GM11168 (cell line): ENCODE data around the gene CNN1.

Experiments
- in situ Hi-C: fragments of 300-500 bp; cut with MboI; formaldehyde crosslinking; loops from one replicate; pipeline ENCODE4 v1.12.0; 2022; ENCODE audit warnings: low sequenced_read_pairs; ENCODE audit not compliant: unreplicated experiment

Gene CNN1

DNA sequence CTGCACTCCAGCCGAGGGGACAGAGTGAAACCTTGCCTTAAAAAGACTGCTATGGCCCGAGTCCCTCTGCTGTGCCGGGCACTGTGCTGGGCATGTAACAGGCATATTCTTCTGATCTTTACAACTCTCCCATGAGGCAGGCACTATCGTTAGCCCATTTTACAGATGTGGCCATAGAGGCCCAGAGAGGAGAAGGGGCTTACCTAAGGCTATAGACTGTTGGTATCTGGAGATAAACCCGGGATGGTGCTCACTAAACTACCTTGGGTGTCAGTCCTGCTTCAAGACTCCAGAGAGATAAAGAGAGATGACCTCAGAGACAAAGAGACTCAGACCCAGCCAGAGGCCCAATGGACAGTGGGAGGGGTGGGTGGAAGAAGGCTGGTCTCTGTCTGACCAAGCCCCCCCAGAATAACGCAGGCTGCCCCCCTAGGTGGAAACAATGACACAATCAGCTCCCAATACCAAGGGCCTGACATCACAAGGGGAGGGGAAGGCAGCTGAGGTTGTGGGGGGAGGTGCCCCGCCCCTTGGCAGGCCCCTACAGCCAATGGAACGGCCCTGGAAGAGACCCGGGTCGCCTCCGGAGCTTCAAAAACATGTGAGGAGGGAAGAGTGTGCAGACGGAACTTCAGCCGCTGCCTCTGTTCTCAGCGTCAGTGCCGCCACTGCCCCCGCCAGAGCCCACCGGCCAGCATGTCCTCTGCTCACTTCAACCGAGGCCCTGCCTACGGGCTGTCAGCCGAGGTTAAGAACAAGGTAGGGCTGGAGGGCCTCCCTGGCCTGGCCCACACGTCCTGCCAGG is at the start of gene CNN1:
TSS of gene CNN1 (plus strand) at position 620 of the 805 bp plus-strand sequence. CDS start at position 697, 77 bp downstream.
- in situ Hi-C loops = no loop called here

DNA sequence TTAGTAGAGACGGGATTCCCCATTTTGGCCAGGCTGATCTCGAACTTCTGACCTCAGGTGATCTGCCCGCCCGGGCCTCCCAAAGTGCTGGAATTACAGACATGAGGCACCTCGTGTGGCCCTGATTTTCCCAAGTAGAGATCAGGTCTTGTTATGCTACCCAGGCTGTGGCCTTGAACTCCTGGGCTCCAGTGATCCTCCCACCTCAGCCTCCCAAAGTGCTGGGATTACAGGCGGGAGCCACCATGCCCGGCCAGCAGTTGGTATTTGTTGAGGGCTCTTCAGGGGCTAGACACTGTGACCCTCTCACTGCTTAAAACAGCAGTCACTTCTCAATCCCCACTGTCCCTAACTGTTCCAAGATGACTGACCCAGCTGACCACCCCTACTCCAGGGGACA is 49.3 kb upstream of the CNN1 start:
- in situ Hi-C loops = loop anchor here (10.0 kb wide), 1 partner anchor 205 kb away; no protein-coding TSS in a partner anchor

DNA sequence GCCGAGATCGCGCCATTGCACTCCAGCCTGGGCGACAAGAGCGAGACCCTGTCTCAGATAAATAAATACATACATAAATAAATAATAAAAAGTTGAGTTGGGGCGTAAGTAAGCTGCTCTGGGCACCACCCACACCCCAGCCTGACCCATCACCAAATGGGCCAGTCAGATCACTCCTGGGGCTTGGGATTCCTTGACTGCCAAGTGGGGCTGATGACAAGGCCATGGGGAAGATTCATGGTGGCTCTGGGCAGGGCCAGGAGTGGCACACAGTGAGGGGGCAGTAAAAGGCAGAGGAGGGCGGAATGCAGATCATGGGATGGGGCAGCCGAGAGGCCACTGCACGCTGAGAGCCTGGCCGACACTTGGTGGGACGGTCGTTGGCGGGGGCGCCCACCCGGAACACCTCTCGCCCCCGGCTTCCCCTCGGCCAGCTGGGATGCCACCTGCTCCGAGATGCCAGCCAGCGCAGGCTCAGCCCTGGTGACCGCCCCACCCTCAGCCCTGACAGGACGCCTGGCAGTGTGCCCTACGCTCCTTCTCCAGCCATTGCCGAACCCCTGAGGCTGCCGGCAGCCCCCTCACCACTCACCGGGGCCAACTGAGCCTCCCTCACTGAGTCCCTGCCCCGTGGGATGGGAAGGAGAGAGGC is 43.9 kb upstream of the CNN1 start:
- in situ Hi-C loops = no loop called here

DNA sequence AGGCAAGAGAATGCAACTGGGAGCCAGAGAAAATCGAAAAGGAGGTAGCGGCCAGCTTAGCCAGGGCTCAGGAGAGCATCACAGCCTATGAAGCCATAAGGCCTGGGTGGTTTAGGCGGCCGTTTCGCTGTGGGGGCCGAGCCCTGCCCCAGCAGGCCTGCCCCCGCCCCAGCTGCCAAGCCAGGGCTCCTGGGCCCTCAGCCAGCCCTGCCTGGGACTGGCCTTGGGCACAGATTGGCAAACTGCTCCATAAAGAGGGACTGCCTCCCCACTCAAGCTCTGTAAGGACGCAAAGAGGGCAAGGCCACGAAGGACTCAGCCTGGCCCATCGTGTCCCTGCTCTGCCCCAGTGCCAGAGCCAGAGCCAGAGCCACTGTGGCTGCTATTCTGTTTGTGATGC is 43.2 kb upstream of the CNN1 start:
- in situ Hi-C loops = no loop called here

DNA sequence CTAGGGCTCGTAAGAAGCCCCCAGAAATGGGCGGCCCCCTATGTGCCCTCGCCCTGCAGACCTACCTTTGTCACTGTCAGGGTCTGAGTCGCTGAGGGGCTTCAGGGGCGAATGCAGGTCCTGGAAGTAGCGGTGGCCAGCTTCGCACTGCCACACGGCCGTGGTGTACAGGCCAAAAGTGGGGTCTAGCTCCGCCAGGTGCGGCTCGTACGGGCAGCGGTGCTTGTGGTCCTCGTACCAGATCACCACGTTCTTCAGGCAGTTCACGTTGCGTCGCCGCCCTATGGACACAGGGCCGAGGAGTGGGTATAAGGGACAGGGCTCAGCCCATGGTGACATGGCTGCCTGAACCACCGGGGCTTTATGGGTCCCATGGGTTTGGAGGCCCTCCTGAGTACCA is 42.8 kb upstream of the CNN1 start:
- in situ Hi-C loops = no loop called here

DNA sequence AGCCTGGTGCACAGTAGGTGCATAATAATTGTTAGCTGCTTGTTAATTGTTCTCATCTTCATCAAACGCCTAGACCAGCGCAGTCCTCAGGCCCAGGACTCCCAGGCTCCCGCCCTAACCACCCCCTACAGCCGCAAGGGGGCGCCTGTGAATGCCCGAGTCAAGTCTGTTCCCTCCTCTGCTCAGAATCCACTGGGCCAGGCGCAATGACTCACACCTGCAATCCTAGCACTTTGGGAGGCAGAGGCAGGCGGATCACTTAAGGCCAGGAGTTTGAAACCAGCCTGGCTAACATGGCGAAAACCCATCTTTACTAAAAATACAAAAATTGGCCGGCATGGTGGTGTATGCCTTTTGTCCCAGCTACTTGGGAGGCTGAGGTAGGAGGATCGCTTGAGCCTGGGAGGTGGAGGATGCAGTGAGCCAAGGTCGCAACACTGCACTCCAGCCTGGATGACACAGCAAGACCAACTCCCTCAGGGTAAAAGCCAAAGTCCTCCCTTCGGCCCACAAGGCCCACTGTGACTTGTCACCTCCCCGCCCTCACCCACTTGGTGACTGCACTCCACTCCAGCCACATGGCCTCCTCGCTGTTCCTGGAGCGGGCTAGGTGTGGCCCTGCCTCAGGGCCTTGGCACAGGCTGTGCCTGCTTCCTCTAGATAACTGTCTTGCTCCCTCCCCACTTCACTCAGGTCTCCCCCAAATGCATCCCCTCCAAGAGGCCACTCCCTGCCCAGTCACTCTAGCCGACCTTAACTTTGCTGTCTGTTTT is 42.1 kb upstream of the CNN1 start:
- in situ Hi-C loops = no loop called here

DNA sequence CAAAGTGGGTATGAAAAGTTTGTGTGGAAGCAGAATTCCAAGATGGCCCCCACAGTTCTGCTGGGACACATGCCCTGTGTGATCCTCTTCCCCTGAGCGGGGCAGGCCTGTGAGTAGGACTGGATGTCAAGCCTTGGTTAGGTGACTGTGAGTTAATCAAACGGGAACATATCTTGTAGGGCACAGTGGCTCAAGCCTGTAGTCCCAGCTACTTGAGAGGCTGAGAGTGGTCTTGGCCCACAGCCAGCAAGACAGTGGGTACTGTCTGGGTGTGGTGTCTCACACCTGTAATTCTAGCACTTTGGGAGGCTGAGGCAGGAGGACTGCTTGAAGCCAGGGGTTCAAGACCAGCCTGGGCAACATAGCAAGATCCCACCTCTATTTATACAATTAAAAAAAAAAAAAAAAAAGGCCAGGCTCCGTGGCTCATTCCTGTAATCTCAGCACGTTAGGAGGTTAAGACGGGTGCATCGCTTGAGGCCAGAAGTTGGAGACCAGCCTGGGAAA is 39.4 kb upstream of the CNN1 start:
- in situ Hi-C loops = no loop called here

DNA sequence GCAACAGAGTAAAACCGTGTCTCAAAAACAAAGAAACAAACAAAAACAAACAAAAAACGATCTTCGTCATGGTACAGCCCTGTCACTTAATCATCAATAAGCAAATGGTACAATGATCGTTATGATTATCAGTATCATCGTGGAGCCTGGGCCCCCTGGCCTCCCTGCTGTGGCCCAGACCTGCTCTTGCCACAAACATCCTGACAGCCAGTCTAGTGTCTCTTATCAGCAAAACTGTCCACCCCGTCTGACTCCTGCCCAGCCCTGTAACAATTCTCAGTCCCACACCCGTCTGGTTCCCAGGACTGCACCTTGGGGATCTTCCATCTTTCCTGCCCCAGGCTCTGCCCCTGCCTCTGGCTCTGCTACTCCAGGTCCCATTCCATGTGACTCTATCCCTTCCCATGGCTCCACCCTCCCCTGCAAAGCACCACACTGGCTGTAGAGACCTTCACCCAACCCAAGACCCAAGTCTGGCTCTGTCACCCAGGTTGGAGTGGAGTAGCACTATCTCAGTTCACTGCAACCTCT is 38.7 kb upstream of the CNN1 start:
- in situ Hi-C loops = no loop called here

DNA sequence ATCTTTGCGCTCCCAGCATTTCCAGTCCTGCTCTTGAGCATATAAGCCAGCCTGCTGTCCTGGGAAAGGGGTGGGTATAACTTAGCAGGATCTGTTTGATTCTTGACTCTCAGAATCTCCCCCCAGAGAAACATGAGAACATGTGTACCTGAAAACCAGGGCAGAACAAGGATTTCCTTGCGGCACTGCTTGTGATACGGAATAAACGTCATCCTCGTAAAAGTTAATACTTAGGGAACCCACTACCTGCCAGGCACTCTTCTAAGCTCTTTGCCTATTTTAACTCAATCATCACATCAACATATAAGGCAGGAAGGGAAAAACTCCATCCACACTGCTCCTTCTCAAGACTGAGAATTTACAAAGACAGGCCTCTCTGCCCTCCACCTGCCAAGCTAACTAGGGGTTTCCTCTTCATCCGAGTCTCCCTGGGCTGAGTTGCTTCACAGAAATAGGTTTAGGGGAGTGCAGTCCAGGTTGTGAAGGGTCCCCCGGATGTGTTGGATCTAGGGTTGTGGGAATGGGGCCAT is 34.1 kb upstream of the CNN1 start:
- in situ Hi-C loops = no loop called here

DNA sequence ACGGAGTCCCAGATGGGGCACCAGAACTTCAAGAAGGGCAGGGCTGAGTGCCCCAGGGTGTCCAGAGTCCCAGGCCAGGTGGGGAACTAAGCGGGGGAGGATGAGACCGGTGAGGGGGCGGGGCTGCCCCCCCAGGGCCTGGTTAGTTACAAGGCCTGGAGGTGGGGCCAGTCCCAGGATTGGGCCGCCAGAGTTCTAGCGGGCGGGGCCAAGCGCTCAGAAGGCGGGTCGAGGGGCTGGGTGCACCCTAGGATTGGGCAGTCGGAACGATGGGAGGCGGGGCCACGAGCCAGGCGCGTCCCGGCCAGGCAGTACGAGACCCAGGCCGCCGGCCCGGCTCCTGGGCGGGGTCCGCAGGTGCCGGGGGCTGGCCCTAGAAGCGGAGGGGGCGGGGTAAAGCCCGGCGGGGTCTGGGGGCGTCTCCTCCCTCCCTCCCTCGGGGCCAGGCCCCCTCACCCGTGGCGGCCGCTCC is 33.6 kb upstream of the CNN1 start:
- in situ Hi-C loops = no loop called here

DNA sequence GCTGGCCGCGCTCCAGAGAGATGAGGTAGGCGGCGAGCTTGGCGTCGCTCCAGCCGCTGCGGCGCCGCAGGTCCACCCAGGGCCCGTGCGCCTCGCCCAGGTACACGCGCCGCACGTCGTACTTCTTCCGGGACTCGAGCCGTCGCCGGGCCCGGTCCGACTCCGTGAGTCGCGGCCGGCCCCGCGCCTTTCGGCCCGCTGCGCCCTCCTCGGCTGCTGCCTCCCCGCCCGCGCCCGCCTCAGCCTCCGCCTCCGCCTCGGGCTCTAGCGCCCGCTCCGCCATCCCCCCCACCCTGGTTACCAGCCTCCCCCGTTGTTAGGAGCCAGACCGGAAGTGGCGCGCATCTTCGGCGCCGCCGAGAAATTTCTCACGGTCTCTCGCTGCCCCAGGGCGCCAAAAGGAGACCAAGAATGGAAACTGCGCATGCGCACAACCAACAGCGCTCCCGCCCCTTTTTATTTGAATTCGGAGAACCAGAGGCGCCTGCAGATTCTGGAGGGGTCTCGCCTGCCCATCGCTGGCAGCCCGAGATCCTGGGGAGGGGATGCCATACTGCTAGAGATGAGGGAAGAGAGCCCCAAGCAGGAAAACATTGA is 33.0 kb upstream of the CNN1 start, which contains the start of gene ZNF653:
TSS of gene ZNF653 (minus strand) at position 336 of the 597 bp plus-strand sequence. CDS start at position 283, 53 bp downstream.
- in situ Hi-C loops = no loop called here

DNA sequence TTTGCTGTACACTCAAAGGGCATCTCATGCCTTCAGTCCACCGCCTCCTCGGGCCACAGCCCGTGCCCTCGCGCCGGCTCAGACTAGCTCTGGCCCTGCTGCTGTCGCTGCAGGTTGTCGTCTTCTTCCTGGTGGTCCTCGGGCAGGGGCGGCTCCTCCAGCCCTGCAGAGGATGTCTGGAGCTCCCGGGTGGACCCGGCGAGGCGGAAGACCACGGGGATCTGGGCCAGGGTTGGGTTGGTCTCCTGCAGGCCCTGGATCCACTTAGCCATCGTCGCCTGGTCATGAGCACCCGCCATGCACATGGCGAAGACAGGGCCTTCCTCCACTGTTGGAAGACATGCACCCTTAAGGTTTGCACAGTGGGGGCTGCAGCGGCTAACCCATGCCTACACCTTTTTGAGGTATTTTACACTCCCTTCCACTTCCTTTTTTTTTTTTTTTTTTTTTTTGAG is 32.5 kb upstream of the CNN1 start:
- in situ Hi-C loops = no loop called here

DNA sequence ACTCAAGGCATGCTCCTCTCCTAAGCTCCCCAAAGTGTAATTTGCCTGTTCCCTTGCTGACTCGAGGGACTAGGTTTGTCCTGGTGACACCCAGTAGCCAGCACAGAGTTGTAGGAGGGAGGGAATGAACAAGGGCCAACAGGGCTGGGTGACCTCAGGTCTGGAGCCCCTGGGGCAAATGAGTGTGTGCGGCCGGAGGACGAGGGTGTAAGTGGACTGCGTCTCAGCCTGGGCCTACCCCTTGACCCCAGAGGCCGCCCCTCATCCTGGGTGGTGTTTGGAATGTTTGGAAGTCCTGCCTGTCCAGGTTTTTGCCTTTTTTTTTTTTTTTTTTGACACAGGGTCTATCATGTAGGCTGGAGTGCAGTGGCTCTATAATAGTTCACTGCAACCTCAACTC is 31.7 kb upstream of the CNN1 start:
- in situ Hi-C loops = no loop called here

DNA sequence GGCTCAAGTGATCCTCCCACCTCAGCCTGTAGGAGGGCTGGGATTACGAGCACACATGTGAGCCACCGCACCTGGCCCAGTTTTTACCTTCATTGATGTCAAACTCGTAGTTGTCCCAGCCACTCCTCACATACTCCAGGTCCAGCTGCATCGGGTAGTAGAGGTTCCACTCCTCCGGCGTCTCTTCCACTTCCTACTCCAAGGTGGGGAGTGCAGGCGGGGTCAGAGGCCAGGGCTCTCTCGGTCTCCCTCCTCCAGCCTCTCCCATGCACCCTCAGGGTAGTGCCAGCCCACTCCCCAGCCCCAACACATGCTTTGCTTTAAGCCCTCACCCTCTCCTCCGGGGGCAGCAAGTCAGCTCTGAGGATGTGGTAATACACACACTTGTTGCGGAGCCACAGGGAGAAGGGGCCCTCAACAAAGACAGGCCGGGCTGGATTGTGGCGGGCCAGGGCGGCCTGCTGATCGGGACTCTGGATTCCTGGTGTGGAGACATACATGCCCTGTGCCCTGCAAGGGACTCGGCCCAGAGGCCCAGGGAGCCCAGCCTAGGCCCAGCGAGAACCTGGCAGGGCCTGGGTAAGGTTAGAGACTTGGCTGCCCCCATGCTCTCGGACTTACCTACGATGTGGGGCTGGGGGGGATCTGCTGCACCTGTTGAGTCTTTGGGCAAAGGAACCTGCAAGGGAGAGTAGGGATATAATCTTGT is 31.1 kb upstream of the CNN1 start:
- in situ Hi-C loops = no loop called here

DNA sequence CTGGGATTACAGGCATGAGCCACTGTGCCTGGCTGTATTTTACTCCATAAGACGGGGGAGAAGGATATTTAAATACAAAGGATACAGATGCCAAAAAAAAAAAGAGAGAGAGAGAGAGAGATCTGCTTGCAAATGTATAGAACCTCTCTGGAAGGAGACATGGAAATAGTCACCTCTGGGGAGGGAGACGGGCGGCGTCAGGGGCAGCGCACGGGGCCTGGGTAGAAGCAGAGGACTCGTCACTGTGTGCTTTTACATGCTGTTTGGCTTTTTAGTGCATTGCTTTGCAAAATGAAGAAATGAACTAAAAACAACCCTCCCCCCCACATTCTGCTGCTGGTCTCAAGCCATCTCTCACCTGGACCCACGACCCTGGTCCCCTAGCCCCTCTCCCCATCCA is 28.2 kb upstream of the CNN1 start:
- in situ Hi-C loops = no loop called here

DNA sequence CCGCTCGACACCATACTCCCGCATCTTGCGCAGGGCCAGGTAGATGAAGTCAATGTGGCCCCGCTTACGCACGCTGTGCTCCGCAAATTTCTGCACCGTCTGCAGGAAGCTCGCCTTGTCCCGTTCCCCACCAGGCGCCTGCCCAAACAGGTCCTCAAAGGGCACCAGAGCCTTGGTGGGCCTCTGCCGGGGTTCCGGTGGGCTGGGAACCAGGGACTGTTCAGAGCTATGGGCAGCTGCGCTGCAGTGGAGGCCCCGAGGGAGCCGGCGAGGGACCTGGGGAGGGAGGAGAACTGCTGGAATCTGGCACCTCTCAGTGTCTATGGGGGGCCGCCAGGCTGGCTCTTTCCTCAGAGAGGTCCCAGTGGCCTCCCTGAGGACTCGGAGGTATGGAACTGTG is 24.7 kb upstream of the CNN1 start:
- in situ Hi-C loops = no loop called here

DNA sequence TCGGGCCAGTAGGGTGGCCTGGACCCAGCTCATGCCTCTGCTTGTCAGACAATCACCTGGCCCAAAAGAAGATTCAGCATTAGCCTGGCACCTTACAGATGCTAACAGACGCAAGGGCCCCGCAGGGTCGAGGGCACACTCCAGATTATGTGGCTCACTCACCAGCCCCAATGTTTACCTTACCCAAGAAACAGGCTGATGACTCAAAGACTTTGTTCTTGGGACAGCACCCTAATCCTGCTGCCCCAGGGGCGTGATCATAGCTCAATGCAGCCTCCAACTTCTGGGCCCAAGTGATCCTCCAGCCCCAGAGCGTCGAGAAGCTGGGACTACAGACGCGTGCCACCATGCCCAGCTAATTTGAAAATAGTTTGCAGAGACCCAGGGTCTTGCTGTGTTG is 19.5 kb upstream of the CNN1 start:
- in situ Hi-C loops = no loop called here

DNA sequence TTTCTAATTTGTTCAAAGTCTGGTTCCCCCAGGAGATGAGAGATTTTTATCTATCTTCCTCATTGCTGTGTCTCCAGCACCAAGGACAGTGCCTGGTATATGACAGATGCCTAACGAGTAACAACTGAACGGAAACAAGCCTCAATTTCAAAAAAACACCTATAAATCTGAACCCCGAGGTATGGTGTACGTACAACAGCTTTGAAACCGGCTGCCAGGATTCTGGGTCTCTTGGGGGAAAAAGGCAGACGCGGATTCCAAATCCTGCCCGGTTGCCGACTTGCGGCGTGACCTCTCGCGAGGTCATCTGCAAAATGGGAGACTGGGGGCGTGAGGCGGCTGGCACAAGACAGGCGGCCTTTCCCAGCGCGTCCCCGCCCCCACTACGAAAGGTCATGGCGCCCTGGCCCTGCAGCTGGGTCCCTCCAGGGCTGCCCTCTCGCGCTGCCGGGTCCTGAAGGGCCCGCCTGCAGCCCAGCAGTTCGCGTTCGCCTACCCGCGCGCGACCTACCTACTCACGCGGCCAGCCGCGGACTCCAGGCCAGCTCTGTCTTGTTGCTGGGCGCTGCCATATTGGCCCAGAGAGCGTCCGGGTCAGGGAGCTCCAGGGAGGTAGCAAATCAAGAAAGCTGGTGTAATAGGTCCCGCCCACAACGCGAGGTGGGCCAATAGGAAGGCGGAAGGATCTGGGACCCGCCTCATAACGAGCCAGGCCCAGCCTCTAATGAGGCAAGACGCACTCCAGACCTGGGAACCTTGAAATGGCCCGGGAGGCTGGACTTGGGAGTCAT is 9.9 kb upstream of the CNN1 start, which contains the start of gene ECSIT:
TSS of gene ECSIT (minus strand) at position 584 of the 791 bp plus-strand sequence. CDS start 9,964 bp downstream, outside the sequence.
- in situ Hi-C loops = no loop called here
